Glutamatergic neuron (in vitro differentiated cells): ENCODE measurements around the gene AOC2. TPM values are rescaled to one million over a fixed set of nuclear protein-coding genes. Genes with fewer than 3 reads are reported as not detected.

Experiments
- DNase-seq: peaks from one replicate; pipeline ENCODE4 v3.0.0; 2022
- H3K27ac Mint-ChIP-seq: one replicate; pipeline ENCODE4 v1.8.0; 2020; ENCODE audit warnings: mild to moderate bottlenecking, mixed read lengths, inconsistent platforms; ENCODE audit not compliant: unreplicated experiment
- H3K27me3 Mint-ChIP-seq: one replicate; pipeline ENCODE4 v1.8.0; 2020; ENCODE audit warnings: mild to moderate bottlenecking, moderate library complexity, mixed read lengths, inconsistent platforms; ENCODE audit not compliant: unreplicated experiment
- H3K36me3 Mint-ChIP-seq: one replicate; pipeline ENCODE4 v1.8.0; 2020; ENCODE audit warnings: mild to moderate bottlenecking, mixed read lengths, inconsistent platforms; ENCODE audit not compliant: unreplicated experiment
- H3K4me1 Mint-ChIP-seq: one replicate; pipeline ENCODE4 v1.8.0; 2020; ENCODE audit warnings: mild to moderate bottlenecking, low read depth, mixed read lengths, inconsistent platforms; ENCODE audit not compliant: unreplicated experiment
- H3K4me3 Mint-ChIP-seq: one replicate; pipeline ENCODE4 v1.8.0; 2020; ENCODE audit warnings: mild to moderate bottlenecking, mixed read lengths, inconsistent platforms; ENCODE audit not compliant: unreplicated experiment
- H3K9me3 Mint-ChIP-seq: one replicate; pipeline ENCODE4 v1.8.0; 2020; ENCODE audit warnings: mild to moderate bottlenecking, moderate library complexity, mixed read lengths, inconsistent platforms; ENCODE audit not compliant: unreplicated experiment
- CTCF ChIP-seq: fragments of 200-600 bp; sonication (generic); IDR thresholded peaks from one replicate; pipeline ENCODE4 v1.5.0; 2021; ENCODE audit not compliant: partially characterized antibody, unreplicated experiment
- long read RNA-seq: library from polyadenylated mRNA; unstranded; transcript quantifications from one replicate; pipeline ENCODE4 v2.0.0, GENCODE V29; 2020; ENCODE audit not compliant: unreplicated experiment
- total RNA-seq: library from RNA; stranded (reverse); fragmentation: NEBNext Ultra II Directional; extraction: Animal tissue kit (Norgen Biotek cat#: 25700); gene quantifications from one replicate; pipeline ENCODE4 v1.2.1, GENCODE V29; 2021; ENCODE audit not compliant: unreplicated experiment

The AOC2 gene
- 6.1 TPM for total RNA-seq
- long read RNA-seq = 0 reads

- Mint-ChIP-seq H3K9me3 (no peaks in the 10 kb centered on the region), H3K27ac (peak within 1 kb of the TSS; percentile 30), H3K4me1 (no peaks in the 10 kb centered on the region), H3K36me3 (no peaks in the 10 kb centered on the region), H3K27me3 (peaks cover 2% of the 10 kb centered on the region), H3K4me3 (no peak within 1 kb of the TSS)
- DNase-seq = no peak
- no peak for TF ChIP-seq CTCF
Measured at GRCh38 chr17:42844271-42844670, at the start of gene AOC2. TSS of gene AOC2 (plus strand) at chr17:42844580. CDS start at chr17:42844627, 47 bp downstream.

- H3K27ac Mint-ChIP-seq = no peak overlapping the region
- H3K4me3 Mint-ChIP-seq = no peak overlapping the region
- peaks cover 7% of the 10 kb centered on the region for H3K27me3 Mint-ChIP-seq
- no peak for DNase-seq
- H3K36me3 Mint-ChIP-seq = peaks cover 9% of the 10 kb centered on the region
- peaks cover 3% of the 10 kb centered on the region for H3K4me1 Mint-ChIP-seq
- H3K9me3 Mint-ChIP-seq = peaks cover 2% of the 10 kb centered on the region
- TF ChIP-seq CTCF = no peak
Measured at GRCh38 chr17:42795061-42795460, 49.3 kb upstream of the AOC2 start.

GRCh38 chr17:42795465-42795864 is 48.9 kb upstream of the AOC2 start:
- no peak for TF ChIP-seq CTCF
- Mint-ChIP-seq H3K27ac (no peak overlapping the region), H3K9me3 (peaks cover 2% of the 10 kb centered on the region), H3K4me1 (peaks cover 3% of the 10 kb centered on the region), H3K27me3 (peaks cover 7% of the 10 kb centered on the region), H3K4me3 (no peak overlapping the region), H3K36me3 (peaks cover 6% of the 10 kb centered on the region)
- no peak for DNase-seq

- H3K27ac Mint-ChIP-seq = no peak overlapping the region
- H3K36me3 Mint-ChIP-seq = peaks cover 6% of the 10 kb centered on the region
- TF ChIP-seq CTCF = no peak
- H3K27me3 Mint-ChIP-seq = peaks cover 7% of the 10 kb centered on the region
- H3K9me3 Mint-ChIP-seq = peaks cover 2% of the 10 kb centered on the region
- no peak for DNase-seq
- no peak overlapping the region for H3K4me3 Mint-ChIP-seq
- peaks cover 3% of the 10 kb centered on the region for H3K4me1 Mint-ChIP-seq
Measured at GRCh38 chr17:42796066-42796758, 48.2 kb upstream of the AOC2 start.
